Psoas muscle (tissue), 8 donors: Measurements from ENCODE around the gene ATP9B. TPM values are rescaled to one million over a fixed set of nuclear protein-coding genes. Genes with fewer than 3 reads are reported as not detected.

Experiments used
- ATAC-seq, 4 donors: fragments of 200-7000 bp; cut with Tn5 transposase; one replicate each; pipeline ENCODE4 v1.9.1; 2020; ENCODE audit warnings: moderate library complexity in 3 of 4, mild to moderate bottlenecking in 2 of 4
- DNase-seq, 2 donors: peaks; one replicate each; pipeline ENCODE4 v3.0.0-alpha.2; 2020
- H3K27ac ChIP-seq: fragments of 200-600 bp; one replicate; pipeline ENCODE4 v1.8.0; 2022
- H3K27me3 ChIP-seq, 3 donors: fragments of 200-600 bp in 1 of 3; one replicate each; pipeline versions ENCODE4 v1.6.1 to v1.8.0; 2013 to 2022; ENCODE audit warnings: low read length in 2 of 3, mild to moderate bottlenecking in 2 of 3, moderate library complexity in 1 of 3; ENCODE audit not compliant: insufficient read depth in 3 of 3
- H3K36me3 ChIP-seq, 2 donors: fragments of 200-600 bp in 1 of 2; one replicate each; pipeline versions ENCODE4 v1.6.1 to v1.8.0; 2013 to 2022; ENCODE audit warnings: low read depth in 1 of 2, mild to moderate bottlenecking in 1 of 2, moderate library complexity in 1 of 2; ENCODE audit not compliant: insufficient read depth in 1 of 2
- H3K4me1 ChIP-seq: fragments of 200-600 bp; one replicate; pipeline ENCODE4 v1.8.0; 2022
- H3K4me3 ChIP-seq: fragments of 200-600 bp; one replicate; pipeline ENCODE4 v1.8.0; 2022; ENCODE audit warnings: mild to moderate bottlenecking
- H3K9me3 ChIP-seq: fragments of 200-600 bp; one replicate; pipeline ENCODE4 v1.8.0; 2022
- WGBS, 3 donors: extraction: QIAGEN DNeasy Blood & Tissue Kit; methylation state at CpG; one replicate each; pipeline versions ENCODE4 v1.1.6 to v1.1.7; 2013; 5-methylcytosine and 5-hydroxymethylcytosine counted together
- intact Hi-C, 2 donors: fragments of 100-400 bp; cut with DNase I; formaldehyde crosslinking; loops; one replicate each; pipeline versions ENCODE4 v1.11.0 to v1.14.2; 2022
- polyA plus RNA-seq, 3 donors: library from polyadenylated mRNA; stranded (reverse); fragments of 200-250 nt; gene quantifications; one replicate each; pipeline ENCODE4 v1.2.3, GENCODE V29; 2013
- total RNA-seq, 4 donors: library from RNA; stranded (reverse); fragmentation: NEBNext Ultra II Directional in 2 of 4; extraction: Animal tissue kit (Norgen Biotek cat#: 25700) in 2 of 4; gene quantifications; one replicate each; pipeline versions ENCODE4 v1.2.1 to v1.2.4, GENCODE V29; 2021 to 2023
- TF ChIP-seq, protein P1 (sequence below): fragments of 200-600 bp; IDR thresholded peaks from one replicate; pipeline ENCODE4 v1.8.0; 2022; ENCODE audit warnings: antibody characterized with exemption
- donor health status: healthy with polysubstance abuse.
- donor health status: DM: no; HTN: no; CAD: no; lungs with moderate emphysema.
- donor health status: Bipolar disorder and iron deficiency.
- donor health status: healthy.
- donor health status: DM: yes; HTN: yes; CAD: no.
- donor health status: DM: no; HTN: no; CAD: no.
- donor health status: DM: no; HTN: no; CAD: no.
- donor health status: DM: yes; HTN: yes; CAD: no.

ATP9B gene
- total and polyA plus RNA-seq, 7 donors: 5.0 to 22.1 (median 9.8) TPM

DNA sequence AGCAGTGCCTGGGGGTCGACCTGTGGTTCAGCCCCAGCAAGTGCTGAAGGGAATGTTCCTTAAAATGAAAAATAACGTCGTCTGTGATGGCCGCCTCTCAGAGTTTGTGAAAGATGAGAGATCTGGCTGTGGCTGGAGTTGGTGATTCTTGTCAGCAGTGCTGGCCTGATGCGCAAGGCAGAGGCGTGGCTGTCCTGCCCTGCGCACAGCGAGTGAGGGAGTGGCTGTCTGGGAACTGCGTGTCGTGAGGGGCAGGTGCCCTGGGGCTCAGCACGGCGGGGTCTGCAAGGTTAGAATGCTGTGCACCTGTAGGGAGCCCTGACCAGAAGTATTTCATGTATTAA, 335.3 kb downstream of the ATP9B start:
- Histone ChIP-seq H3K36me3 (no peaks in the 10 kb centered on the region), H3K4me3 (peak overlapping the region; percentile 42), H3K27ac (peak overlapping the region; percentile 94), H3K4me1 (peaks cover 52% of the 10 kb centered on the region), H3K9me3 (no peaks in the 10 kb centered on the region), H3K27me3 (no peaks in the 10 kb centered on the region)
- DNase-seq (peak in 1 of 2 donors; percentile 76), ATAC-seq (peak; percentile 68 to 76 (median 71))
- WGBS, 3 donors: 26 to 41% (median 30%) methylated on average over 12 of the region's 12 CpGs
- intact Hi-C loops: loop anchor here (2.0 to 5.0 kb wide), 2 partner anchors 34 to 103 kb away; no protein-coding TSS in a partner anchor
- TF ChIP-seq, protein P1, sequence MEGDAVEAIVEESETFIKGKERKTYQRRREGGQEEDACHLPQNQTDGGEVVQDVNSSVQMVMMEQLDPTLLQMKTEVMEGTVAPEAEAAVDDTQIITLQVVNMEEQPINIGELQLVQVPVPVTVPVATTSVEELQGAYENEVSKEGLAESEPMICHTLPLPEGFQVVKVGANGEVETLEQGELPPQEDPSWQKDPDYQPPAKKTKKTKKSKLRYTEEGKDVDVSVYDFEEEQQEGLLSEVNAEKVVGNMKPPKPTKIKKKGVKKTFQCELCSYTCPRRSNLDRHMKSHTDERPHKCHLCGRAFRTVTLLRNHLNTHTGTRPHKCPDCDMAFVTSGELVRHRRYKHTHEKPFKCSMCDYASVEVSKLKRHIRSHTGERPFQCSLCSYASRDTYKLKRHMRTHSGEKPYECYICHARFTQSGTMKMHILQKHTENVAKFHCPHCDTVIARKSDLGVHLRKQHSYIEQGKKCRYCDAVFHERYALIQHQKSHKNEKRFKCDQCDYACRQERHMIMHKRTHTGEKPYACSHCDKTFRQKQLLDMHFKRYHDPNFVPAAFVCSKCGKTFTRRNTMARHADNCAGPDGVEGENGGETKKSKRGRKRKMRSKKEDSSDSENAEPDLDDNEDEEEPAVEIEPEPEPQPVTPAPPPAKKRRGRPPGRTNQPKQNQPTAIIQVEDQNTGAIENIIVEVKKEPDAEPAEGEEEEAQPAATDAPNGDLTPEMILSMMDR: no peak

DNA sequence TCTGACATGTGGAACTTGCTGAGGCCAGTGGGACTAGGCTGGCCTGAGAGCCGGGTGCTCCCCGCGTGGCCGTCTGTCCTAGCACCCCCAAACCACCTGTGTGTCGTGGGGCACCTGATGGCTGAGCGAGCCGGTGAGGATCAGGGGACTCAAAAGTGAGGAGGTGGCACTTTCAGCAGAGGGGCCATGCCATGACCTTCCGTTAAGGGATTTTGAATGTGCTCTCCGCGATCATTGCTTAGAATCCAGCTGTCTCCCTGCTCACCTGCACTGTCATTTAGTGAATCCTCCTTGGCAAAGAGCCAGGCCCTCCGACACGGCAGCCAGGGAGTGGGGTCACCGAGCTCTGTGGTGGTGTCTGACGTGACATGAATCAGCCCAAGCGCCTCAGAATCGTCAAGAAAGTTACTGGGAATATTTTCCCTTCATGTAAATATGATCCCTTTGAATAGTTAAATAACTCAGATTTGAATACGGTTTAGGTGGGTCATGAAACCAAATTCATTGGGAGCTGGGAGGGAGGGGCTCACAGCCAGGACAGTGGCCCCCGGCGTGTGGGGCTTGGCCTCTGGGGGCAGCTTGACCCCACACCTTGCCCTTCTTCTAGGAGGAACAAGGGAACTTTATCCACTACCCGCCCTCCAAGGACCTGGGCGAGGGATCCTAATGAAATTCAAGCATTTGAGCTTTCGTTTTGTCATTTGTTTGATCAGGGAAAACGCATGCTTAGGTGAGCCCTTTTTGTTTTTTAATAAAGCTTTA, 336.0 kb downstream of the ATP9B start:
- Histone ChIP-seq H3K27ac (peak overlapping the region; percentile 94), H3K9me3 (no peaks in the 10 kb centered on the region), H3K36me3 (no peaks in the 10 kb centered on the region), H3K4me3 (peak overlapping the region; percentile 42), H3K27me3 (no peaks in the 10 kb centered on the region), H3K4me1 (peaks cover 50% of the 10 kb centered on the region)
- DNase-seq (peak in 1 of 2 donors; percentile 48), ATAC-seq (peak in 1 of 4 donors; percentile 7)
- intact Hi-C loops: loop anchor here in 1 of 2 donors (2.0 kb wide), 1 partner anchor 34 kb away; no protein-coding TSS in a partner anchor
- TF ChIP-seq, protein P1: no peak
- 50 to 64% (median 61%) methylated on average over 23 of the region's 23 CpGs for WGBS, 3 donors

DNA sequence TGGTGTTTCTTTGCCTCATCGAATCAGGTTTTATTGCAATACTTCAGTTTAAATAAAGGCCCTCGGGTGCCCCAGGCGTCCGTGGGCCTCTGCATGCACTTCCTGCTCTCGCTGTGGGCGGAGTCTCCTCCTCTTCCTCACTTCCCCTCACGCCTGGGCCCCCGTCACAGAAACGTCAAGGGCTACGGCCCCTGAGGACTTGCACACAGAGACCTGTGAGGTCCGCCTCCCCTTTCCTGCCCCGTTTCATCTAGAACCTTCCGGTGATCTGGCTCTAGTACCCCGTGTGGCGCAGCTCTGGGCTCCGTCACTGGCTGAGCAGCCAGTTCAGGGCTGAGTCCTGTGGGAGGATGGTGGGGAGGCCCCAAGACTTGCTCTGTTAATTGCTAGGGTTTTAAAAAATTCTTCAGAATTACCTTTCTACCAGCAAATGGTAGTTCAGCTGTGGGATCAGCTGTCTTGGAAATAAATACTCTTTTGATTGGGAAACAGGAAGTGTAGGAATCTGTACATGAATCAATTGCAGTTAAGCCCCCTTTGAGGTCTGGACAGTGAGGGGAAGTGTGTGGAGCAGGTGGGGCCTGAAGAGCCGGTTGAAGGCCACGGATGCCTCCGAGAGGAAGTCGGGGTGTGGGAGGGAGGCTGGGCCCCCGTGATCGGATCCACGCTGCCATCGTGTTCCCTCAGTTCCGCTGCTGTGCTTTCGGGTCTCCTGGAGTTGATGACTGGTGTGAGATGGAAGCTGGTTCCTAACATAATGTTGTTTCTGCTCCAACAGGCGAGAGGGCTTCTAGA, 336.8 kb downstream of the ATP9B start:
- 70 to 78% (median 78%) methylated on average over 27 of the region's 27 CpGs for WGBS, 3 donors
- no peaks in the 10 kb centered on the region for H3K27me3 ChIP-seq
- TF ChIP-seq, protein P1: no peak
- H3K4me1 ChIP-seq: peaks cover 50% of the 10 kb centered on the region
- H3K36me3 ChIP-seq: peaks cover 0 to 7% of the 10 kb centered on the region in 2 donors
- peak overlapping the region; percentile 7 for H3K4me3 ChIP-seq
- H3K27ac ChIP-seq: peak overlapping the region; percentile 94
- intact Hi-C loops: loop anchor here in 1 of 2 donors (2.0 kb wide), 1 partner anchor 33 kb away; no protein-coding TSS in a partner anchor
- DNase-seq (peak in 1 of 2 donors; percentile 85), ATAC-seq (no peak)
- H3K9me3 ChIP-seq: no peaks in the 10 kb centered on the region

DNA sequence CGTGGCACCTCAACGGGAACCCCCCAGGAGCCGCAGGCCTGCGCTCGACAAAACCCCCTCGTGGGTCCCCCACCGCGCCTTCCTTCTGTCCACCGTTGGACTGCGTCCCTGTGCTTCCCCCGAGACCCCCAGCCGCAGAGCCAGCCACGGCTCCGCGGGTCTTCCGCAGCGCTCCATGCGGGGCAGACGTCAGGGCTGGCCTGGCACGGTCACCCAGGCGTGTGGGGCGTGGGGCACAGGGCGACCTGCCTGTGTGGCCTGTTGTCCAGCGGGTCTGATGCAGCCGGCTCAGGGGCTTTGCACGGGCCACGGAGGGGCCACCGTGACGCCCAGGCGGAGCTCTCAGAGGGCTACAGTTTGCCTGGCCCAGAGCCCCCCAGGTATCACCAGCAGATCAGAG, 337.5 kb downstream of the ATP9B start:
- 93 to 95% (median 94%) methylated on average over 30 of the region's 30 CpGs for WGBS, 3 donors

More for the DNA sequence above, 337.5 kb downstream of the ATP9B start:
- Histone ChIP-seq H3K36me3 (peaks cover 0 to 14% of the 10 kb centered on the region in 2 donors), H3K27me3 (no peaks in the 10 kb centered on the region), H3K4me3 (no peak overlapping the region), H3K9me3 (no peaks in the 10 kb centered on the region), H3K4me1 (peaks cover 42% of the 10 kb centered on the region), H3K27ac (peak overlapping the region; percentile 94)
- ATAC-seq: no peak
- DNase-seq: peak in 1 of 2 donors; percentile 54
- intact Hi-C loops: no loop called here
- TF ChIP-seq, protein P1: no peak
